HCT116 (cell line): ENCODE results near the gene LTV1. TPM values are rescaled to one million over a fixed set of nuclear protein-coding genes. Genes with fewer than 3 reads are reported as not detected.

Experiments used
- ATAC-seq: fragments of 200-7000 bp; cut with Tn5 transposase; 2 replicates; pipeline ENCODE4 v1.9.1; 2020; ENCODE audit warnings: mild to moderate bottlenecking, moderate library complexity
- BruUV-seq: library from RNA; stranded (reverse); fragments of 400-500 nt; replicated peaks from 2 replicates; lab custom pipeline; 2021; lab: Mats Ljungman, UMichigan
- CTCF ChIA-PET: fragments of 300-600 bp; sonication (Branson Sonifier 250); formaldehyde crosslinking; loops from one replicate; lab custom pipeline; 2021; ENCODE audit warnings: antibody characterized with exemption; lab: Charles Lee
- POLR2A ChIA-PET: fragments of 300-600, 350-600 bp; sonication (Branson Sonifier 250); formaldehyde crosslinking; loops from one replicate; lab custom pipeline; 2021; ENCODE audit warnings: antibody characterized with exemption; lab: Charles Lee
- RAD21 ChIA-PET, 2 experiments: fragments of 300-600 bp; sonication (Branson Sonifier 250); formaldehyde crosslinking; loops; one replicate each; lab custom pipeline; 2023; ENCODE audit warnings: low total read pairs in 2 of 2; ENCODE audit not compliant: uncharacterized antibody in 2 of 2, unreplicated experiment in 2 of 2, low non-redundant PET in 1 of 2; lab: Charles Lee
- DNase-seq: peaks from one replicate; pipeline ENCODE4 v3.0.0-alpha.2; 2010; ENCODE audit warnings: low read depth, low spot score
- H2AFZ ChIP-seq: fragments of 200-600 bp; shearing (Covaris generic), sonication (generic); 2 replicates; pipeline ENCODE4 v1.6.1; 2017; ENCODE audit warnings: low read depth, mixed run types, mixed read lengths, antibody characterized with exemption, low read length; ENCODE audit not compliant: poor library complexity, severe bottlenecking
- H3K27ac ChIP-seq: 2 replicates; pipeline ENCODE4 v1.5.1; 2012; ENCODE audit warnings: low read depth, low read length
- H3K27me3 ChIP-seq: fragments of 200-600 bp; sonication (generic); 2 replicates; pipeline ENCODE4 v1.6.1; 2016; ENCODE audit warnings: mixed run types, low read length, mixed read lengths; ENCODE audit not compliant: insufficient read depth
- H3K36me3 ChIP-seq, 2 experiments: fragments of 200-500 bp in 1 of 2; fragments of 200-600 bp in 1 of 2; sonication (Bioruptor generic) in 1 of 2; sonication (generic) in 1 of 2; 2 replicates each; pipeline versions ENCODE4 v1.5.1 to v1.6.1; 2014 to 2016; ENCODE audit warnings: low read length in 2 of 2, inconsistent platforms in 1 of 2, mixed read lengths in 1 of 2, mixed run types in 1 of 2; ENCODE audit not compliant: insufficient read depth in 2 of 2, control insufficient read depth in 1 of 2
- H3K4me1 ChIP-seq, 2 experiments: fragments of 200-600 bp in 1 of 2; sonication (generic) in 1 of 2; 2 replicates each; pipeline versions ENCODE4 v1.5.1 to v1.6.1; 2012 to 2017; ENCODE audit warnings: low read length in 2 of 2, inconsistent platforms in 1 of 2, mild to moderate bottlenecking in 1 of 2, mixed read lengths in 1 of 2, mixed run types in 1 of 2, moderate library complexity in 1 of 2; ENCODE audit not compliant: insufficient read depth in 2 of 2, control insufficient read depth in 1 of 2
- H3K4me2 ChIP-seq: fragments of 200-600 bp; sonication (generic); 2 replicates; pipeline ENCODE4 v1.6.1; 2017; ENCODE audit warnings: mixed run types, low read length, mixed read lengths
- H3K4me3 ChIP-seq, 2 experiments: fragments of 200-600 bp in 1 of 2; sonication (generic) in 1 of 2; replicated peaks in 1 of 2; 2 replicates each; pipeline ENCODE4 v1.5.1; 2011 to 2016; ENCODE audit warnings: low read length in 2 of 2, control low read depth in 1 of 2, low read depth in 1 of 2, mild to moderate bottlenecking in 1 of 2, mixed read lengths in 1 of 2, mixed run types in 1 of 2
- H3K79me2 ChIP-seq: fragments of 200-600 bp; sonication (generic); 2 replicates; pipeline ENCODE4 v1.6.1; 2017; ENCODE audit warnings: mild to moderate bottlenecking, mixed run types, low read length, moderate library complexity, mixed read lengths; ENCODE audit not compliant: insufficient read depth
- H3K9ac ChIP-seq: fragments of 200-600 bp; sonication (generic); 2 replicates; pipeline ENCODE4 v1.6.1; 2016; ENCODE audit warnings: low read length, mixed read lengths
- H3K9me2 ChIP-seq: fragments of 200-600 bp; sonication (generic), shearing (Covaris generic); 2 replicates; pipeline ENCODE4 v1.6.1; 2017; ENCODE audit warnings: mixed run types, mild to moderate bottlenecking, moderate library complexity; ENCODE audit not compliant: insufficient read depth
- H3K9me3 ChIP-seq, 2 experiments: fragments of 200-500 bp in 1 of 2; fragments of 200-600 bp in 1 of 2; sonication (Bioruptor generic) in 1 of 2; sonication (generic) in 1 of 2; 2 replicates each; pipeline ENCODE4 v1.6.1; 2014 to 2017; ENCODE audit warnings: low read length in 2 of 2, mixed read lengths in 2 of 2, inconsistent platforms in 1 of 2, low read depth in 1 of 2, mild to moderate bottlenecking in 1 of 2, mixed run types in 1 of 2, moderate library complexity in 1 of 2; ENCODE audit not compliant: control insufficient read depth in 1 of 2, insufficient read depth in 1 of 2
- H4K20me1 ChIP-seq: fragments of 200-600 bp; sonication (generic), shearing (Covaris generic); 2 replicates; pipeline ENCODE4 v1.6.1; 2017; ENCODE audit warnings: mixed run types, mild to moderate bottlenecking, moderate library complexity; ENCODE audit not compliant: insufficient read depth
- CEBPB ChIP-seq: IDR thresholded peaks from 2 replicates; pipeline ENCODE4 v1.6.1; 2012; ENCODE audit warnings: low read depth
- FOSL1 ChIP-seq: IDR thresholded peaks from 2 replicates; pipeline ENCODE4 v1.6.1; 2012; ENCODE audit warnings: low read depth
- SIN3A ChIP-seq: IDR thresholded peaks from 2 replicates; pipeline ENCODE4 v1.6.1; 2012; ENCODE audit warnings: low read depth
- ZNF274 ChIP-seq: fragments of 200-500 bp; sonication (Bioruptor generic); IDR thresholded peaks from 2 replicates; pipeline ENCODE4 v1.6.1; 2014; ENCODE audit warnings: mild to moderate bottlenecking, low read depth, low read length, inconsistent platforms
- intact Hi-C: fragments of 100-400 bp; cut with micrococcal nuclease; formaldehyde crosslinking; loops from 2 replicates; pipeline ENCODE4 v1.10.0; 2022
- total RNA-seq: library from RNA; stranded (reverse); gene quantifications from one replicate; pipeline ENCODE4 v1.2.1, GENCODE V29; 2021; ENCODE audit not compliant: unreplicated experiment
- TF ChIP-seq, protein P1 (sequence below), 3 experiments: fragments of 200-600 bp in 1 of 3; sonication (generic) in 1 of 3; IDR thresholded peaks in 2 of 3; conservative IDR thresholded peaks in 1 of 3; 2 replicates each; pipeline ENCODE4 v1.5.1; 2012 to 2017; ENCODE audit warnings: low read depth in 2 of 3, low read length in 2 of 3, antibody characterized with exemption in 1 of 3, borderline replicate concordance in 1 of 3, control low read depth in 1 of 3, mild to moderate bottlenecking in 1 of 3, mixed read lengths in 1 of 3, mixed run types in 1 of 3, moderate library complexity in 1 of 3; ENCODE audit not compliant: insufficient read depth in 1 of 3
- TF ChIP-seq, protein P2 (sequence below): IDR thresholded peaks from 2 replicates; pipeline ENCODE4 v1.6.1; 2012; ENCODE audit warnings: low read depth

The LTV1 gene
- total RNA-seq, 1 experiment from 2014 or later: 40.3 TPM

- DNase-seq (no peak), ATAC-seq (no peak)
- Histone ChIP-seq H3K4me3 (no peak overlapping the region), H3K27me3 (no peaks in the 10 kb centered on the region), H3K9ac (no peak overlapping the region), H3K4me1 (peaks cover 3 to 4% of the 10 kb centered on the region in 2 experiments; a peak in 3 of 4 replicates), H3K79me2 (no peaks in the 10 kb centered on the region), H2AFZ (no peak overlapping the region), H4K20me1 (no peaks in the 10 kb centered on the region), H3K27ac (no peak overlapping the region), H3K9me2 (no peaks in the 10 kb centered on the region), H3K36me3 (no peaks in the 10 kb centered on the region; a peak in 1 of 4 replicates), H3K4me2 (no peak overlapping the region), H3K9me3 (no peaks in the 10 kb centered on the region)
- RAD21 ChIA-PET: no interaction called here
- CTCF ChIA-PET: no interaction called here
- intact Hi-C loops: no loop called here
- POLR2A ChIA-PET: no interaction called here
- TF ChIP-seq SIN3A (no peak), CEBPB (no peak), ZNF274 (no peak), FOSL1 (no peak)
- TF ChIP-seq, protein P1, sequence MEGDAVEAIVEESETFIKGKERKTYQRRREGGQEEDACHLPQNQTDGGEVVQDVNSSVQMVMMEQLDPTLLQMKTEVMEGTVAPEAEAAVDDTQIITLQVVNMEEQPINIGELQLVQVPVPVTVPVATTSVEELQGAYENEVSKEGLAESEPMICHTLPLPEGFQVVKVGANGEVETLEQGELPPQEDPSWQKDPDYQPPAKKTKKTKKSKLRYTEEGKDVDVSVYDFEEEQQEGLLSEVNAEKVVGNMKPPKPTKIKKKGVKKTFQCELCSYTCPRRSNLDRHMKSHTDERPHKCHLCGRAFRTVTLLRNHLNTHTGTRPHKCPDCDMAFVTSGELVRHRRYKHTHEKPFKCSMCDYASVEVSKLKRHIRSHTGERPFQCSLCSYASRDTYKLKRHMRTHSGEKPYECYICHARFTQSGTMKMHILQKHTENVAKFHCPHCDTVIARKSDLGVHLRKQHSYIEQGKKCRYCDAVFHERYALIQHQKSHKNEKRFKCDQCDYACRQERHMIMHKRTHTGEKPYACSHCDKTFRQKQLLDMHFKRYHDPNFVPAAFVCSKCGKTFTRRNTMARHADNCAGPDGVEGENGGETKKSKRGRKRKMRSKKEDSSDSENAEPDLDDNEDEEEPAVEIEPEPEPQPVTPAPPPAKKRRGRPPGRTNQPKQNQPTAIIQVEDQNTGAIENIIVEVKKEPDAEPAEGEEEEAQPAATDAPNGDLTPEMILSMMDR (IDR thresholded peaks at IDR 0.05 in 2 of 3, conservative IDR thresholded peaks at IDR 0.05 in 1 of 3; ENCODE audit: borderline replicate concordance in 1 of 3, insufficient read depth in 1 of 3, low read depth in 2 of 3, low read length in 2 of 3): no peak
- TF ChIP-seq, protein P2, sequence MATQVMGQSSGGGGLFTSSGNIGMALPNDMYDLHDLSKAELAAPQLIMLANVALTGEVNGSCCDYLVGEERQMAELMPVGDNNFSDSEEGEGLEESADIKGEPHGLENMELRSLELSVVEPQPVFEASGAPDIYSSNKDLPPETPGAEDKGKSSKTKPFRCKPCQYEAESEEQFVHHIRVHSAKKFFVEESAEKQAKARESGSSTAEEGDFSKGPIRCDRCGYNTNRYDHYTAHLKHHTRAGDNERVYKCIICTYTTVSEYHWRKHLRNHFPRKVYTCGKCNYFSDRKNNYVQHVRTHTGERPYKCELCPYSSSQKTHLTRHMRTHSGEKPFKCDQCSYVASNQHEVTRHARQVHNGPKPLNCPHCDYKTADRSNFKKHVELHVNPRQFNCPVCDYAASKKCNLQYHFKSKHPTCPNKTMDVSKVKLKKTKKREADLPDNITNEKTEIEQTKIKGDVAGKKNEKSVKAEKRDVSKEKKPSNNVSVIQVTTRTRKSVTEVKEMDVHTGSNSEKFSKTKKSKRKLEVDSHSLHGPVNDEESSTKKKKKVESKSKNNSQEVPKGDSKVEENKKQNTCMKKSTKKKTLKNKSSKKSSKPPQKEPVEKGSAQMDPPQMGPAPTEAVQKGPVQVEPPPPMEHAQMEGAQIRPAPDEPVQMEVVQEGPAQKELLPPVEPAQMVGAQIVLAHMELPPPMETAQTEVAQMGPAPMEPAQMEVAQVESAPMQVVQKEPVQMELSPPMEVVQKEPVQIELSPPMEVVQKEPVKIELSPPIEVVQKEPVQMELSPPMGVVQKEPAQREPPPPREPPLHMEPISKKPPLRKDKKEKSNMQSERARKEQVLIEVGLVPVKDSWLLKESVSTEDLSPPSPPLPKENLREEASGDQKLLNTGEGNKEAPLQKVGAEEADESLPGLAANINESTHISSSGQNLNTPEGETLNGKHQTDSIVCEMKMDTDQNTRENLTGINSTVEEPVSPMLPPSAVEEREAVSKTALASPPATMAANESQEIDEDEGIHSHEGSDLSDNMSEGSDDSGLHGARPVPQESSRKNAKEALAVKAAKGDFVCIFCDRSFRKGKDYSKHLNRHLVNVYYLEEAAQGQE: no peak
- no TSS peak for BruUV-seq
Measured at GRCh38 chr6:143803769-143804568, 39.2 kb upstream of the LTV1 start.
